ENCODE data around the gene DYRK4.

The DYRK4 gene

GRCh38 chr12:4553943-4554342, 8.1 kb upstream of the DYRK4 start:
- TF ChIP-seq FOXP2 (optimal IDR thresholded peaks at IDR 0.05; ENCODE audit: borderline replicate concordance, extremely low read depth, extremely low read length, insufficient read depth) (no peak), SIN3A (IDR thresholded peaks at IDR 0.05; ENCODE audit: borderline replicate concordance, insufficient read depth, low read length) (no peak), REST (IDR thresholded peaks at IDR 0.05; ENCODE audit: insufficient read depth in 1 of 2, low read depth in 2 of 2, low read length in 2 of 2) (no peak), TAF1 (IDR thresholded peaks at IDR 0.05; ENCODE audit: borderline replicate concordance, insufficient read depth, low read length) (no peak), POLR2AphosphoS5 (IDR thresholded peaks at IDR 0.05; ENCODE audit: low read depth, low read length) (no peak)

GRCh38 chr12:4555804-4556203, 6.2 kb upstream of the DYRK4 start:
- TF ChIP-seq POLR2AphosphoS5 (IDR thresholded peaks at IDR 0.05; ENCODE audit: low read depth, low read length) (no peak), TAF1 (IDR thresholded peaks at IDR 0.05; ENCODE audit: borderline replicate concordance, insufficient read depth, low read length) (no peak), REST (IDR thresholded peaks at IDR 0.05; ENCODE audit: insufficient read depth in 1 of 2, low read depth in 2 of 2, low read length in 2 of 2) (no peak), SIN3A (IDR thresholded peaks at IDR 0.05; ENCODE audit: borderline replicate concordance, insufficient read depth, low read length) (no peak), FOXP2 (optimal IDR thresholded peaks at IDR 0.05; ENCODE audit: borderline replicate concordance, extremely low read depth, extremely low read length, insufficient read depth) (no peak)

- no peak for TF ChIP-seq REST (IDR thresholded peaks at IDR 0.05; ENCODE audit: insufficient read depth in 1 of 2, low read depth in 2 of 2, low read length in 2 of 2)
- TF ChIP-seq POLR2AphosphoS5 (IDR thresholded peaks at IDR 0.05; ENCODE audit: low read depth, low read length) = no peak
- TF ChIP-seq SIN3A (IDR thresholded peaks at IDR 0.05; ENCODE audit: borderline replicate concordance, insufficient read depth, low read length) = no peak
- no peak for TF ChIP-seq FOXP2 (optimal IDR thresholded peaks at IDR 0.05; ENCODE audit: borderline replicate concordance, extremely low read depth, extremely low read length, insufficient read depth)
- no peak for TF ChIP-seq TAF1 (IDR thresholded peaks at IDR 0.05; ENCODE audit: borderline replicate concordance, insufficient read depth, low read length)
Measured at GRCh38 chr12:4556735-4557530, 5.1 kb upstream of the DYRK4 start.

GRCh38 chr12:4557586-4557985, 4.4 kb upstream of the DYRK4 start:
- TF ChIP-seq REST (IDR thresholded peaks at IDR 0.05; ENCODE audit: insufficient read depth in 1 of 2, low read depth in 2 of 2, low read length in 2 of 2) = no peak
- no peak for TF ChIP-seq POLR2AphosphoS5 (IDR thresholded peaks at IDR 0.05; ENCODE audit: low read depth, low read length)
- no peak for TF ChIP-seq TAF1 (IDR thresholded peaks at IDR 0.05; ENCODE audit: borderline replicate concordance, insufficient read depth, low read length)
- no peak for TF ChIP-seq FOXP2 (optimal IDR thresholded peaks at IDR 0.05; ENCODE audit: borderline replicate concordance, extremely low read depth, extremely low read length, insufficient read depth)
- TF ChIP-seq SIN3A (IDR thresholded peaks at IDR 0.05; ENCODE audit: borderline replicate concordance, insufficient read depth, low read length) = no peak

Measured in PFSK-1 (cell line).